ENCODE measurements around the gene CNOT3.

Gene CNOT3

DNA sequence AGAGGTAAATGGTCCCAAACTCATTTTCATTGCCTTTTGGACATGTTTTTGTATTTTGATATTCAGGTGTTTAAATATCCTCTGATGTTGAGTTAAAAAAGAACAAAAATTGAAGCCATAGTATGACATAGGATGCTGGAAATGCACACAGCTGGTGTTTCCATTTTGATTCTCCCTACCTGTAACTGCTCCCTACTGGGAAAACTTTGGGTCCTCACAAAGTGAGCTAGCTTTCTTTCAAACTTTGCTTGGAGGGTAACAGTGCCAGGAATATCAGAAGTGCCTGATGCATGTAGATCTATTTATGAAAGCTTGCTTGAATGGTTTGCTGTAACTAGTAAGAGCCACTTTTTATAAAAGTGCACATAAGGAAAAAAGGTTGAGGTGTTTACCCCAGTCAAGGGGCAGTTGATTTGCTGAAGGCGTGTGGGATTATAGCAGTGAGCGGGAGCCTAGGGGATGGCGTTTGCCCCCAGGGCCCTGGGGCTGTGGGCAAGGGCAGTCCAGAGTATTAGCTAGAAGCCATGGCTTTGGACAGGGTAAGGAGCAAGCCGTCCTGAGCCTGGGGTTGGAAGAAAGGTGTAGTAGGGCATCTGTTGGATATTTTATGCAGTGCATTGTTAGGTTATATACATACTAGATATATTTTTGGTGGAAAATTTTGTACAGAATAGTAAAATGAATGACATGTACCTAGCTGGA, 67.4 kb downstream of the CNOT3 start:
- H3K27ac ChIP-seq (ENCODE audit: low read depth in 2 of 2, low read length in 2 of 2) = no peak overlapping the region
- H3K36me3 ChIP-seq (ENCODE audit: control insufficient read depth in 2 of 2, insufficient read depth in 2 of 2, low read length in 2 of 2) = peaks cover 38 to 67% of the 10 kb centered on the region in 2 donors
- H3K4me1 ChIP-seq (ENCODE audit: control insufficient read depth in 2 of 2, insufficient read depth in 2 of 2, low read length in 2 of 2) = peaks cover 45 to 68% of the 10 kb centered on the region in 2 donors
- peak overlapping the region in 1 of 2 donors; percentile 34 for H3K9ac ChIP-seq (ENCODE audit: low read depth in 1 of 2, low read length in 2 of 2)
- H3K4me3 ChIP-seq (ENCODE audit: low read length in 2 of 2) = no peak overlapping the region
- H3K9me3 ChIP-seq (ENCODE audit: control insufficient read depth in 2 of 2, low read length in 2 of 2) = no peaks in the 10 kb centered on the region
- H3K27me3 ChIP-seq (ENCODE audit: control insufficient read depth in 2 of 2, insufficient read depth in 2 of 2, low read length in 2 of 2) = no peaks in the 10 kb centered on the region
